ENCODE results near the gene VAT1L.

DNA sequence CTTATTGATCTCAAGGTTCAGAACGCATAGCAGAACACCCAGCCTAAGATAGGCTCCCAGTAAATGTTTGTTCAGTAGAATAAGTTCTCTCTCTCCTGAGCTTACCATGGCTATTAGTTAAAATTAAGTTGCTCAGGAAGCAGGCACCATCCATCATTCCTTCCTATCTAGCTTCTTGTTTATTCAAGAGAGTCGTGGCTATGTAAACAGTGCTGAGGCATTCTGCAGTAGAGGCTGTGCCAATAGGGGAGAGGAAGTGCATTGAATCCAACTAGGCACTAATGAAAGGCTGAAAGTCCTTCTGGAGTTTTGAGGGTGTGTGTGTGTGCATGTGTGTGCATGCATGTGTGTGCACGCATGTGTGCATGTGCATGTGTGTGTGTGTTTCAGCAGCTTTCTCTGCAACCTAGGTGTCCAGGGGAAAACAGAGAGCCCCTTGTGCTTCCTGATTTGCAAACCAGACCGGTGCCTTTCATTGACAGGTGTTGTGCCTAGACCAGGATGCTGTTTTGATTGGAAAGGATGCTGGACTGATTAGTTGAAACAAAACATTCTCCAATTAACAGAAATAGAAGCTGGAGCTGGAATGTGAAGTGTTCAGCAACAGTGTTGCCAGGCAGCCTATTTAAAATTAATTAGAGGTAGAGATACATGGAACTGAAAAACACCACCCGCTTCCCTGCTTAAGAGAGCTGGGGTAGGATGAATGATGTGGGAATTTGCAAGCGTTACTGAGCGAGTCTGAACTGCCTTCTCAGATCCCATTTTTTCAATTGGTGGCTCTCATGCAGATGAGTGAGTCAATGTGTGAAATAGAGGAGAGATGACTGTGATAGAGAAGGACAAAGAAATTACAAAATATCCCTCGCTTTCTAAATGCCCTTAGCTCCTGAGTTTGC is 130.7 kb downstream of the VAT1L start:
- TF ChIP-seq ZNF274 (IDR thresholded peaks at IDR 0.05; ENCODE audit: low read depth, low read length) (no peak), YY1 (IDR thresholded peaks at IDR 0.05; ENCODE audit: insufficient read depth, insufficient read length) (no peak)

All from NT2/D1 (cell line).